GM23248 (cell line): ENCODE measurements around the gene RTL10. TPM values are rescaled to one million over a fixed set of nuclear protein-coding genes. Genes with fewer than 3 reads are reported as not detected.
"Not testable (repeated sequence)": the region's sequence is repeated elsewhere in the genome, so short reads cannot be mapped to it uniquely, and the experiment has no call there.

ENCODE experiments used
- DNase-seq: peaks from one replicate; pipeline ENCODE4 v3.0.0-alpha.2; 2015
- H2AFZ ChIP-seq: fragments of 200-600 bp; sonication (generic); 2 replicates; pipeline ENCODE4 v1.6.1; 2016; ENCODE audit warnings: antibody characterized with exemption
- H3F3A ChIP-seq: fragments of 200-600 bp; sonication (generic); 2 replicates; pipeline ENCODE4 v1.6.1; 2016; ENCODE audit warnings: mild to moderate bottlenecking, antibody characterized with exemption, mixed run types; ENCODE audit not compliant: insufficient read depth
- H3K27ac ChIP-seq: fragments of 200-600 bp; sonication (generic); 2 replicates; pipeline ENCODE4 v1.5.1; 2016; ENCODE audit warnings: mild to moderate bottlenecking
- H3K27me3 ChIP-seq: fragments of 200-600 bp; sonication (generic); replicated peaks from 2 replicates; pipeline ENCODE4 v1.6.1; 2016; ENCODE audit warnings: mild to moderate bottlenecking; ENCODE audit not compliant: insufficient read depth
- H3K36me3 ChIP-seq: fragments of 200-600 bp; sonication (generic); 2 replicates; pipeline ENCODE4 v1.6.1; 2016; ENCODE audit warnings: low read depth, mild to moderate bottlenecking
- H3K4me1 ChIP-seq: fragments of 200-600 bp; sonication (generic); 2 replicates; pipeline ENCODE4 v1.6.1; 2016; ENCODE audit warnings: mild to moderate bottlenecking; ENCODE audit not compliant: insufficient read depth
- H3K4me2 ChIP-seq: fragments of 200-600 bp; sonication (generic); one replicate; pipeline ENCODE4 v1.6.1; 2016; ENCODE audit warnings: mild to moderate bottlenecking; ENCODE audit not compliant: unreplicated experiment
- H3K4me3 ChIP-seq: fragments of 200-600 bp; sonication (generic); 2 replicates; pipeline ENCODE4 v1.5.1; 2016; ENCODE audit warnings: mild to moderate bottlenecking
- H3K79me2 ChIP-seq: fragments of 200-600 bp; sonication (generic); 2 replicates; pipeline ENCODE4 v1.6.1; 2016; ENCODE audit warnings: mild to moderate bottlenecking; ENCODE audit not compliant: insufficient read depth
- H3K9ac ChIP-seq: fragments of 200-600 bp; sonication (generic); 2 replicates; pipeline ENCODE4 v1.6.1; 2016; ENCODE audit warnings: mild to moderate bottlenecking
- H3K9me2 ChIP-seq: fragments of 200-600 bp; sonication (generic); 2 replicates; pipeline ENCODE4 v1.6.1; 2016; ENCODE audit warnings: mixed run types, mild to moderate bottlenecking, moderate library complexity; ENCODE audit not compliant: insufficient read depth
- H3K9me3 ChIP-seq: fragments of 200-600 bp; sonication (generic); one replicate; pipeline ENCODE4 v1.6.1; 2017; ENCODE audit warnings: low read depth
- H4K20me1 ChIP-seq: fragments of 200-600 bp; sonication (generic); 2 replicates; pipeline ENCODE4 v1.6.0; 2016; ENCODE audit not compliant: insufficient read depth
- EZH2 ChIP-seq: fragments of 200-600 bp; sonication (generic); IDR thresholded peaks from 2 replicates; pipeline ENCODE4 v1.6.1; 2018; ENCODE audit warnings: antibody characterized with exemption, mild to moderate bottlenecking; ENCODE audit not compliant: insufficient read depth, poor library complexity, severe bottlenecking
- EZH2phosphoT487 ChIP-seq: fragments of 200-600 bp; sonication (generic); IDR thresholded peaks from 2 replicates; pipeline ENCODE4 v1.6.1; 2018; ENCODE audit warnings: antibody characterized with exemption, moderate library complexity, mild to moderate bottlenecking, low read depth; ENCODE audit not compliant: insufficient read depth
- WGBS, 2 experiments: methylation state at CpG; one replicate each; pipeline ENCODE4 v1.1.6; 2015 to 2017; ENCODE audit warnings: low lambda C conversion rate in 2 of 2, low coverage in 1 of 2; ENCODE audit errors: missing lambda C conversion rate in 2 of 2; 5-methylcytosine and 5-hydroxymethylcytosine counted together
- in situ Hi-C: fragments of 300-500 bp; cut with MboI; formaldehyde crosslinking; loops from 2 replicates; pipeline ENCODE4 v1.15.0; 2020
- polyA plus RNA-seq: library from polyadenylated mRNA; unstranded; fragments of >200 nt; fragmentation: Nextera tagmentation; extraction: Ambion mirVana; gene quantifications from 2 replicates; pipeline ENCODE4 v1.2.1, GENCODE V29; 2016
- total RNA-seq: library from RNA; depleted of rRNA; stranded (reverse); fragments of >200 nt; shearing (Covaris generic); gene quantifications from 2 replicates; pipeline ENCODE4 v1.2.3, GENCODE V29; 2014

RTL10 gene
- total and polyA plus RNA-seq, 2 experiments from 2014 or later, result 14.2 to 23.8 TPM

DNA sequence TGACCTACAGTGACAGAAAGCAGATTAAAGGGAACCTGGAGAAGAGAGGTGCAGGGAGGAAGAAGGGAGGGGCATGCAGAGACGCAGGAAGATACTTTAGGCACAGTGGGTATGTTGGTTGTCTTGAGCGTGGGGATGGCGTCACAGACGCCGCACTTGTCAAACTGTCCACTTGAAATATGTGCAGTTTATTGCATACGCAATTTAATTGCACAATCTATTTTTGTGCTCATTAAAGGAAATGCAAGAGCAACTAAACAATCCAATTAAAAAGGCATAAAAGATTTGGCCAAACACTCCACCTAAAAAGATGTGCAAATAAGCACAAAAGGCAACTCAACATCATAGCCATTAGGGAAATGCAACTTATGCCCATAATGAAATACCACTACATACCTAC lies 16.8 kb downstream of the RTL10 start:
- Histone ChIP-seq H2AFZ (no peak overlapping the region), H3K27ac (no peak overlapping the region), H3K9ac (no peak overlapping the region), H3K79me2 (peaks cover 42% of the 10 kb centered on the region), H3K36me3 (no peaks in the 10 kb centered on the region), H3K9me2 (no peaks in the 10 kb centered on the region), H3K4me1 (peaks cover 8% of the 10 kb centered on the region), H4K20me1 (no peaks in the 10 kb centered on the region), H3F3A (peaks cover 4% of the 10 kb centered on the region), H3K9me3 (no peaks in the 10 kb centered on the region), H3K4me2 (no peak overlapping the region), H3K4me3 (no peak overlapping the region), H3K27me3 (no peaks in the 10 kb centered on the region)
- no peak for DNase-seq
- TF ChIP-seq EZH2 (no peak), EZH2phosphoT487 (no peak)
- in situ Hi-C loops, result no loop called here
- WGBS, 2 experiments, result 92 to 97% methylated on average over 6 of the region's 6 CpGs

DNA sequence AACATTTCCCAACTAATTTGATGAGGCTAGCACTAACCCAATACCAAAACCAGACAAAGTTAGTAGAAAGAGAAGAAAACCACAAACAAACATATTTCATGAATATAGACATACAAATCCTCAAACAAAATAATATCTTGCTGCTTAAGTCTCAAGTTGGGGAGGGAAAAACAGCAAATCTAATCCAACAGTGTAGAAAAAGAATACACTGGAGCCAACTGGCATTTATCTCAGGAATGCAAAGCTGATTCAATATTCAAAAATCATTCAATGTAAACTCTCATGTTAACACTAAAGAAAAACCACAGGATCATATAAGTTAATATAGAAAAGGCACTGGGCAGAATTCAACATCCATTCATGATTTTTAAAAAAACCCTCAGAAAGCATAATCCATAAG lies 18.2 kb downstream of the RTL10 start:
- H2AFZ ChIP-seq, result peak overlapping the region; percentile 23; the same call in 1 of the 2 replicates
- H4K20me1 ChIP-seq, result no peaks in the 10 kb centered on the region
- no peak overlapping the region for H3K9ac ChIP-seq
- H3K9me3 ChIP-seq, result no peaks in the 10 kb centered on the region
- H3K4me2 ChIP-seq, result no peak overlapping the region
- H3K9me2 ChIP-seq, result no peaks in the 10 kb centered on the region
- no peaks in the 10 kb centered on the region for H3K36me3 ChIP-seq
- TF ChIP-seq EZH2phosphoT487 (no peak), EZH2 (no peak)
- peaks cover 8% of the 10 kb centered on the region for H3K4me1 ChIP-seq
- DNase-seq, result no peak
- H3K4me3 ChIP-seq, result no peak overlapping the region
- H3K79me2 ChIP-seq, result peaks cover 38% of the 10 kb centered on the region
- peaks cover 4% of the 10 kb centered on the region for H3F3A ChIP-seq
- no peak overlapping the region for H3K27ac ChIP-seq
- no peaks in the 10 kb centered on the region for H3K27me3 ChIP-seq
- in situ Hi-C loops, result no loop called here

DNA sequence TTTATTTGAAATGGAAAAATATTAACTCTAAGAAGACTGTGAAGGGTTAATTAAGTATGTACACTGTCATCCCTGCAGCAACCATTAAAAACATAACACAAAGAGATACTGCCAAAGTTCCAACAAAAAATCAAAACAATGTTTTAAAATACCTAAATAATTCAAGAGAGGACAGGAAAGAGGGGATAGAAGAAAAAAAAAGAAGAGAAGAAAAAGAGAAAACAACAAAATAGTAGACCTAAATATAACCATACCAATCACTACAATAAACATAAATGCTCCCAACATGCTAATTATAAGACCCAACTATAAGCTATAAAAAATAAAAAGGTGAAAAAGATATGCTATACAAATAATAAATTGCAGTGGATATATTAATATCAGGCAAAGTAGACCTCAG lies 20.1 kb downstream of the RTL10 start:
- in situ Hi-C loops, result no loop called here

DNA sequence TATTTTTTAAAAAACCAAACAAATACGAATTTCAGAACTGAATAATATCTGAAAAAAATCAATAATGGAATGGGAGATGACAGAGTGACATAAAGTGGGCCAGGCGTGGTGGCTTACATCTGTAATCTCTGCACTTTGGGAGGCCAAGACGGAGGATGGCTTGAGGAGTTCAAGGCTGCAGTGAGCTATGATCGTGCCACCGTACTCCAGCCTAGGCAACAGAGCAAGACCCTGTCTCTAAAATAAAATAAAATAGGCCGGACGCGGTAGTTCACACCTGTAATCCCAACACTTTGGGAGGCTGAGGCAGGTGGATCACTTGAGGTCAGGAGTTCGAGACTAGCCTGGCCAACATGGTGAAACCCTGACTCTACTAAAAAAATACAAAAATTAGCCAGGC lies 21.3 kb downstream of the RTL10 start:
- H3K4me3 ChIP-seq, DNase-seq, H3K9me2 ChIP-seq, H3K27ac ChIP-seq, H2AFZ ChIP-seq, H3K9me3 ChIP-seq, H3K9ac ChIP-seq, H3K4me2 ChIP-seq, H3K27me3 ChIP-seq, H3K36me3 ChIP-seq, H3K4me1 ChIP-seq, in situ Hi-C loops, H4K20me1 ChIP-seq, H3F3A ChIP-seq: not testable (repeated sequence)
- peaks cover 33% of the 10 kb centered on the region for H3K79me2 ChIP-seq
- WGBS, 2 experiments, result 87 to 88% methylated on average over 9 of the region's 9 CpGs

More for the DNA sequence above, 20.1 kb downstream of the RTL10 start:
- TF ChIP-seq EZH2phosphoT487, result no peak
- TF ChIP-seq EZH2, result no peak
- Histone ChIP-seq H3F3A (peaks cover 4% of the 10 kb centered on the region), H3K27me3 (no peaks in the 10 kb centered on the region), H3K4me1 (peaks cover 8% of the 10 kb centered on the region), H3K9me3 (no peaks in the 10 kb centered on the region), H3K9ac (no peak overlapping the region), H3K27ac (no peak overlapping the region), H3K36me3 (no peaks in the 10 kb centered on the region), H3K4me2 (no peak overlapping the region), H3K79me2 (peaks cover 33% of the 10 kb centered on the region), H4K20me1 (no peaks in the 10 kb centered on the region), H3K9me2 (no peaks in the 10 kb centered on the region), H2AFZ (no peak overlapping the region), H3K4me3 (no peak overlapping the region)
- DNase-seq, result no peak

DNA sequence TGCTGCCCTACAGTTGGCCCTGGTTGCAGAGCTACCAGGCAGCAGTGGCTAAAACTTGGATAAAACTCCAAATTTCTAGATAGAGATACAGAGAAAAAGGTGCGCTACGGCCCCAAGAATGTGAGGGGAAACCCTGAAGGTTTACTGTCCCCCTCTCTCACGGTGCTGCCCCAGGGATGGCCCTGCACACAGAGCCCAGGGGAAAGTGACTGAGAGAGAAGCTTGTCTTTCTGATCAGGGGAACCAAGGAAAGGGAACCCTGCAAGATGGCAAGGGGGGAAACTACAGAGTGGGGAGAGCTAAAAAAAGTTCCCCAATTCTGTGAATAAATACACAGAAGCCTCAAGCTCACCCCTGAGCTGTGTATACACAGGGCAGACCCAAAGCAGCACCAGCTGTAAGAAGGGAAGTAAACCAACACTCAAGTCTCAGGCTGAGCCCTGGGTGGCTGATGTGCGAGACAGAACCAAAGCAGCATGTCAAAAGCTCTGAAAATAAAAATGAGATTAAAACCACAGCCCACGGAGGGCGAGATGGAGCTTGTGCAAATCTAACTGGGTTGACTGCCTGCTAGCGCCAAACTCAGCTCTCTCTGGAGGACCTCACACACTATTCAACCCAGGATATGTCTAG lies 22.1 kb downstream of the RTL10 start:
- Histone ChIP-seq H3K9ac (no peak overlapping the region), H3K9me2 (no peaks in the 10 kb centered on the region), H2AFZ (no peak overlapping the region), H3K9me3 (no peaks in the 10 kb centered on the region), H3K4me2 (no peak overlapping the region), H3K79me2 (peaks cover 28% of the 10 kb centered on the region), H3K27me3 (no peaks in the 10 kb centered on the region), H3K4me3 (no peak overlapping the region), H3K27ac (no peak overlapping the region), H3F3A (peaks cover 4% of the 10 kb centered on the region), H3K4me1 (peaks cover 8% of the 10 kb centered on the region), H4K20me1 (no peaks in the 10 kb centered on the region), H3K36me3 (no peaks in the 10 kb centered on the region)
- WGBS, 2 experiments, result 87 to 92% methylated on average over 7 of the region's 7 CpGs
- no peak for DNase-seq
- in situ Hi-C loops, result no loop called here
- TF ChIP-seq EZH2 (no peak), EZH2phosphoT487 (no peak)

DNA sequence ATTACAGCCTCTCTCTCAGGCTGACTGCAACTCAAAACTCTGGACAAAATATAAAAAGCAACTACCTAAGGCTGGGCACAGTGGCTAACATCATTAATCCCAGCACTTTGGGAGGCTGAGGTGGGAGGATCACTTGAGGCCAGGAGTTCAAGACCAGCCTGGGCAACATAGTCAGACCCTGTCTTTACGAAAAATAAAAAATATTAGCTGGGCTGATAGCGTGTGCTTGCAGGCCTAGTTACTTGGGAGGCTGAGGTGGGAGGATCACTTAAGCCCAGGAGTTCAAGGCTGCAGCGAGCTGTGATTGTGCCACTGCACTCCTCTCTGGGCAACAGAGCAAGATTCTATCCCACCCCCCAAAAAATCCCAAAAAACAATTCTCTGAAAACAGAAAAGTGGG lies 22.7 kb downstream of the RTL10 start:
- DNase-seq, H4K20me1 ChIP-seq, H3K36me3 ChIP-seq, H3K4me2 ChIP-seq, H3K4me3 ChIP-seq, H3F3A ChIP-seq, H3K27me3 ChIP-seq, H3K4me1 ChIP-seq, H3K27ac ChIP-seq, H3K9ac ChIP-seq, H2AFZ ChIP-seq, H3K9me2 ChIP-seq, in situ Hi-C loops, H3K9me3 ChIP-seq: not testable (repeated sequence)
- peaks cover 26% of the 10 kb centered on the region for H3K79me2 ChIP-seq
- WGBS, 2 experiments, result 93 to 98% methylated on average over 3 of the region's 3 CpGs
